Dedifferentiated amniotic fluid mesenchymal stem cell (primary cell): Measurements from ENCODE around the gene BPIFB6.

Source experiments
- DNase-seq: peaks from one replicate; pipeline ENCODE4 v3.0.0-alpha.2; 2016; ENCODE audit errors: extremely low spot score

Gene BPIFB6

GRCh38 chr20:33091147-33091546 lies 59.7 kb downstream of the BPIFB6 start:
- DNase-seq: no peak

GRCh38 chr20:33091693-33092092 lies 60.2 kb downstream of the BPIFB6 start:
- DNase-seq: no peak

- no peak for DNase-seq
Measured at GRCh38 chr20:33092361-33092760, 60.9 kb downstream of the BPIFB6 start.

- no peak for DNase-seq
Measured at GRCh38 chr20:33093074-33093473, 61.6 kb downstream of the BPIFB6 start.

- DNase-seq: no peak
Measured at GRCh38 chr20:33093582-33093981, 62.1 kb downstream of the BPIFB6 start.
